Ishikawa (cell line): ENCODE measurements around the gene CERT1.

ENCODE experiments used
- CREB1 ChIP-seq: IDR thresholded peaks from 2 replicates; pipeline ENCODE4 v1.6.1; 2012; ENCODE audit warnings: low read depth
- EGR1 ChIP-seq: IDR thresholded peaks from 2 replicates; pipeline ENCODE4 v1.6.1; 2012
- EP300 ChIP-seq: IDR thresholded peaks from 2 replicates; pipeline ENCODE4 v1.6.1; 2012; ENCODE audit warnings: borderline replicate concordance
- FOXM1 ChIP-seq: IDR thresholded peaks from 2 replicates; pipeline ENCODE4 v1.6.1; 2012; ENCODE audit warnings: low read depth, borderline replicate concordance
- NFIC ChIP-seq: IDR thresholded peaks from 2 replicates; pipeline ENCODE4 v1.6.1; 2012
- RAD21 ChIP-seq: IDR thresholded peaks from 2 replicates; pipeline ENCODE4 v1.6.1; 2012; ENCODE audit warnings: low read depth
- TAF1 ChIP-seq: IDR thresholded peaks from 2 replicates; pipeline ENCODE4 v1.6.1; 2012; ENCODE audit warnings: low read depth, mild to moderate bottlenecking
- TEAD4 ChIP-seq: IDR thresholded peaks from 2 replicates; pipeline ENCODE4 v1.6.1; 2012
- YY1 ChIP-seq: IDR thresholded peaks from 2 replicates; pipeline ENCODE4 v1.6.1; 2012; ENCODE audit warnings: low read depth
- ZBTB7A ChIP-seq: IDR thresholded peaks from 2 replicates; pipeline ENCODE4 v1.6.1; 2012; ENCODE audit warnings: low read depth
- TF ChIP-seq, protein P1 (sequence below): IDR thresholded peaks from 2 replicates; pipeline ENCODE4 v1.6.1; 2012; ENCODE audit warnings: low read depth, mild to moderate bottlenecking

DNA sequence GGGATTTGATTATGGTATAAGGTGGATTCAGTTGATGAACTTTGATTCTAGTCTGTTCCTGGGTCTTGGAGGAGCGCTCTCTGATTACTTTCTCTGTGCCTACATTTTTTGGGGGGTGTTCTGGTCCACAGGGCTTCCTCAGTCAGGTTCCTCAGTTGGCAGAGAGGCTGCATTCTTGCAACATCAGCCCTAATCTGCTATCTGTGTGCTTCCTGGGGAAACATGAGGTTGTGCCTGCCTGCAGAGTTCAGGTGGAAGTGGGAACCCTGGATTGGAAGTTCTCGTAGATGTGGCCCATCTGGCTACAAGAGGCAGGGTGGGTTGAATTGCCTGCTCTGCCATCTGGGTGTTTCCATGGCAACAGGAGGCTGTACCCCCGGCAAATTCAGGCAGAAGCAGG is 24.7 kb upstream of the CERT1 start:
- TF ChIP-seq ZBTB7A (no peak), RAD21 (no peak), TAF1 (no peak), NFIC (no peak), EP300 (no peak), YY1 (no peak), FOXM1 (no peak), EGR1 (no peak), TEAD4 (no peak), CREB1 (no peak)
- TF ChIP-seq, protein P1, sequence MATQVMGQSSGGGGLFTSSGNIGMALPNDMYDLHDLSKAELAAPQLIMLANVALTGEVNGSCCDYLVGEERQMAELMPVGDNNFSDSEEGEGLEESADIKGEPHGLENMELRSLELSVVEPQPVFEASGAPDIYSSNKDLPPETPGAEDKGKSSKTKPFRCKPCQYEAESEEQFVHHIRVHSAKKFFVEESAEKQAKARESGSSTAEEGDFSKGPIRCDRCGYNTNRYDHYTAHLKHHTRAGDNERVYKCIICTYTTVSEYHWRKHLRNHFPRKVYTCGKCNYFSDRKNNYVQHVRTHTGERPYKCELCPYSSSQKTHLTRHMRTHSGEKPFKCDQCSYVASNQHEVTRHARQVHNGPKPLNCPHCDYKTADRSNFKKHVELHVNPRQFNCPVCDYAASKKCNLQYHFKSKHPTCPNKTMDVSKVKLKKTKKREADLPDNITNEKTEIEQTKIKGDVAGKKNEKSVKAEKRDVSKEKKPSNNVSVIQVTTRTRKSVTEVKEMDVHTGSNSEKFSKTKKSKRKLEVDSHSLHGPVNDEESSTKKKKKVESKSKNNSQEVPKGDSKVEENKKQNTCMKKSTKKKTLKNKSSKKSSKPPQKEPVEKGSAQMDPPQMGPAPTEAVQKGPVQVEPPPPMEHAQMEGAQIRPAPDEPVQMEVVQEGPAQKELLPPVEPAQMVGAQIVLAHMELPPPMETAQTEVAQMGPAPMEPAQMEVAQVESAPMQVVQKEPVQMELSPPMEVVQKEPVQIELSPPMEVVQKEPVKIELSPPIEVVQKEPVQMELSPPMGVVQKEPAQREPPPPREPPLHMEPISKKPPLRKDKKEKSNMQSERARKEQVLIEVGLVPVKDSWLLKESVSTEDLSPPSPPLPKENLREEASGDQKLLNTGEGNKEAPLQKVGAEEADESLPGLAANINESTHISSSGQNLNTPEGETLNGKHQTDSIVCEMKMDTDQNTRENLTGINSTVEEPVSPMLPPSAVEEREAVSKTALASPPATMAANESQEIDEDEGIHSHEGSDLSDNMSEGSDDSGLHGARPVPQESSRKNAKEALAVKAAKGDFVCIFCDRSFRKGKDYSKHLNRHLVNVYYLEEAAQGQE: no peak
